Adrenal gland (tissue), 12 donors: Measurements from ENCODE around the gene ZYX. TPM values are rescaled to one million over a fixed set of nuclear protein-coding genes. Genes with fewer than 3 reads are reported as not detected.

Experiments used
- DNase-seq, 7 donors: peaks; one replicate each; pipeline ENCODE4 v3.0.0-alpha.2; 2019 to 2020
- H3K27ac ChIP-seq, 5 donors: fragments of 200-600 bp; sonication (generic) in 4 of 5; 1 replicate in 3 of 5; 2 replicates in 2 of 5; pipeline versions ENCODE4 v1.5.1 to v1.8.0; 2016 to 2020; ENCODE audit warnings: mild to moderate bottlenecking in 1 of 5
- H3K27me3 ChIP-seq: fragments of 200-600 bp; 2 replicates; pipeline ENCODE4 v1.8.0; 2021
- H3K36me3 ChIP-seq, 2 donors: fragments of 200-600 bp; replicated peaks in 1 of 2; 1 replicate in 1 of 2; 2 replicates in 1 of 2; pipeline versions ENCODE4 v1.5.1 to v1.8.0; 2018 to 2022
- H3K4me1 ChIP-seq, 2 donors: fragments of 200-600 bp; replicated peaks in 1 of 2; 1 replicate in 1 of 2; 2 replicates in 1 of 2; pipeline versions ENCODE4 v1.5.1 to v1.8.0; 2018 to 2021
- H3K4me3 ChIP-seq, 4 donors: fragments of 200-600 bp; sonication (generic) in 3 of 4; one replicate each; pipeline ENCODE4 v1.5.1; 2016 to 2018
- H3K9me3 ChIP-seq, 3 donors: fragments of 200-600 bp; sonication (generic) in 1 of 3; replicated peaks in 1 of 3; 1 replicate in 2 of 3; 2 replicates in 1 of 3; pipeline versions ENCODE4 v1.5.1 to v1.8.0; 2016 to 2021
- POLR2A ChIP-seq, 2 donors: fragments of 450-650 bp; IDR thresholded peaks; one replicate each; pipeline ENCODE4 v1.6.1; 2017; ENCODE audit warnings: antibody characterized with exemption in 2 of 2, mild to moderate bottlenecking in 2 of 2, moderate library complexity in 1 of 2
- WGBS, 4 donors: extraction: QIAGEN DNeasy Blood & Tissue Kit in 2 of 4; methylation state at CpG; one replicate each; pipeline versions ENCODE4 v1.1.5 to v1.1.7; 2013 to 2017; 5-methylcytosine and 5-hydroxymethylcytosine counted together
- intact Hi-C, 2 donors: fragments of 100-400 bp; cut with DNase I; formaldehyde crosslinking; loops; one replicate each; pipeline versions ENCODE4 v1.14.1 to v1.15.0; 2022 to 2023
- polyA plus RNA-seq, 3 donors: library from polyadenylated mRNA; stranded (reverse); fragments of 200-250 nt in 2 of 3; fragments of 350-450 nt in 1 of 3; fragmentation: Illumina TruSeq in 1 of 3; extraction: RNeasy Lipid Tissue Mini Kit (QIAGEN cat#74804) in 1 of 3; gene quantifications; one replicate each; pipeline ENCODE4 v1.2.3, GENCODE V29; 2013 to 2014
- total RNA-seq, 9 donors: library from RNA; depleted of rRNA in 4 of 9; stranded (reverse); fragments of >200 nt in 4 of 9; fragments of 120-200 nt in 1 of 9; fragmentation: NEBNext Ultra II Directional in 1 of 9; extraction: Animal tissue kit (Norgen Biotek cat#: 25700) in 1 of 9; gene quantifications; one replicate each; pipeline versions ENCODE4 v1.1.0 to v1.2.4, GENCODE V29; 2013 to 2023
- TF ChIP-seq, protein P1 (sequence below), 6 experiments: fragments of 450-650 bp in 4 of 6; fragments of 200-600 bp in 2 of 6; sonication (generic) in 1 of 6; IDR thresholded peaks; 1 replicate in 5 of 6; 2 replicates in 1 of 6; pipeline versions ENCODE4 v1.5.1 to v1.8.0; 2016 to 2021; ENCODE audit warnings: antibody characterized with exemption in 6 of 6, mild to moderate bottlenecking in 2 of 6, moderate library complexity in 1 of 6
- donor health status: healthy with polysubstance abuse.
- donor health status: Bipolar disorder and iron deficiency.
- donor health status: DM: yes; HTN: yes; CAD: no.
- donor health status: DM: no; HTN: no; CAD: no.
- donor health status: DM: no; HTN: no; CAD: no.
- donor health status: DM: yes; HTN: yes; CAD: no.

ZYX gene
- total and polyA plus RNA-seq, 12 donors = 5.0 to 152 (median 77.1) TPM

DNA sequence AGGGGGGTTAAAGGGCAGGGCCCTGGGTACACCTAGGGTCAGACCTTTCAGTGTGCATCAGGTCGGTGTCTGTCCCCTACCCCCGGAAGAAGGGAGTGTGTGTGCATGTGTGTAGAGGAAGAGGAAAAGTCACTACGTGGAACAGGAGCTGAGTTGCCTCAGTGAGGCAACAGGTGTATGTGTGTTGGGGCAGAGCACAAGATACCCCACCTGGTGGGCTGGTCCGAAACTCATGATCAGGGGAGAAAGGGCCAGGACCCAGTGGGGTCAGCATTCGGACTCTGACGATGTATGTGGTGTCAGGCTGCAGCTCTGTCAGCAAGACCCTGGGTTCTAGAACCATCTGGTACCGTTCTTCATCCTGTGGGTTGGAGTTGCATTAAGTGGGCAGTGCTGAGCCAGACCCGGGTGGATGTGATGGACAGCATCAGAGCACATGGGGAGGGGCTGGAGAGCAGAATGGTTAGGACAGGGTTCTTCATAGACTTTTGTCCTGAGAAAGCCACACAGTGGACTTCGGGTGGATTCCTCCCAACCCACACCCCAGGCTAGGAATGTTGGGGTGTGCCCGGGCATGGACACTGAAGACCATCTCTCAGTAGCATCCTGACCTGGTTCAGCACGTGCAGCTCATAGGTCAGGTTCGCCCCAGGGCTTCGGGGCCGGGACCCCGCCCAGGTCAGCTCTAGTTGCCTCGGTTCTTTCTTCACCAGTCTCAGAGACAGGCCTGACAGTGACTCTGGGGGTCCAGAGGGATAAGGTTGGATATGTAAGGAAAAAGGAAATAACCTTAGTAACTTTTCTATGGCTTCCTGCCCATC, 16.8 kb downstream of the ZYX start:
- Histone ChIP-seq H3K9me3 (no peaks in the 10 kb centered on the region), H3K4me1 (peaks cover 11 to 16% of the 10 kb centered on the region in 2 donors), H3K27me3 (no peaks in the 10 kb centered on the region), H3K36me3 (no peaks in the 10 kb centered on the region), H3K27ac (no peak overlapping the region), H3K4me3 (no peak overlapping the region)
- no peak for TF ChIP-seq POLR2A (IDR thresholded peaks at IDR 0.05)
- TF ChIP-seq, protein P1, sequence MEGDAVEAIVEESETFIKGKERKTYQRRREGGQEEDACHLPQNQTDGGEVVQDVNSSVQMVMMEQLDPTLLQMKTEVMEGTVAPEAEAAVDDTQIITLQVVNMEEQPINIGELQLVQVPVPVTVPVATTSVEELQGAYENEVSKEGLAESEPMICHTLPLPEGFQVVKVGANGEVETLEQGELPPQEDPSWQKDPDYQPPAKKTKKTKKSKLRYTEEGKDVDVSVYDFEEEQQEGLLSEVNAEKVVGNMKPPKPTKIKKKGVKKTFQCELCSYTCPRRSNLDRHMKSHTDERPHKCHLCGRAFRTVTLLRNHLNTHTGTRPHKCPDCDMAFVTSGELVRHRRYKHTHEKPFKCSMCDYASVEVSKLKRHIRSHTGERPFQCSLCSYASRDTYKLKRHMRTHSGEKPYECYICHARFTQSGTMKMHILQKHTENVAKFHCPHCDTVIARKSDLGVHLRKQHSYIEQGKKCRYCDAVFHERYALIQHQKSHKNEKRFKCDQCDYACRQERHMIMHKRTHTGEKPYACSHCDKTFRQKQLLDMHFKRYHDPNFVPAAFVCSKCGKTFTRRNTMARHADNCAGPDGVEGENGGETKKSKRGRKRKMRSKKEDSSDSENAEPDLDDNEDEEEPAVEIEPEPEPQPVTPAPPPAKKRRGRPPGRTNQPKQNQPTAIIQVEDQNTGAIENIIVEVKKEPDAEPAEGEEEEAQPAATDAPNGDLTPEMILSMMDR (IDR thresholded peaks at IDR 0.05) = no peak
- intact Hi-C loops = no loop called here
- DNase-seq = peak in 1 of 7 donors; percentile 42
- 87 to 90% (median 89%) methylated on average over 13 to 16 of the region's 16 CpGs for WGBS, 4 donors

DNA sequence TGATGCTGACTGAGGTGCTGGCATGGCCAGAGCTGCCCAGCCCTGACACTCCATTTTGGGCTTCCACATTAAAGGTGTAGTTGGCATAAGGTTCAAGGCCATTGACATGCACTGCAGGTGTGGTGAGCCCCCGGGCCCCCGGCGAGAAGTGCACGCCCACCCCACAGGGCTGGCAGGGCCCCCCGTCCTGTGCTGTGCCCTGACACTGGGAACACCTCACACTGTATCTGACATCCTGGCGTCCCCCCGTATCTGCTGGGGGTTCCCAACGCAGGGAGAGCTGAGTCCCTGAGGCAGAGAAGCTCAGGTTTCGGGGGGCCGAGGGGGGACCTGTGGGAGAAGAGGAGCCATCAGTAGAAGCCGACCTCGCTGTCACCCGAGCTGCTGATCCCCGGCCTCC, 17.5 kb downstream of the ZYX start:
- WGBS, 4 donors = 85 to 92% (median 90%) methylated on average over 7 to 14 of the region's 14 CpGs
- Histone ChIP-seq H3K27ac (no peak overlapping the region), H3K4me1 (peaks cover 11 to 12% of the 10 kb centered on the region in 2 donors), H3K27me3 (no peaks in the 10 kb centered on the region), H3K4me3 (no peak overlapping the region), H3K9me3 (no peaks in the 10 kb centered on the region), H3K36me3 (no peaks in the 10 kb centered on the region)
- no peak for TF ChIP-seq POLR2A (IDR thresholded peaks at IDR 0.05)
- TF ChIP-seq, protein P1 (IDR thresholded peaks at IDR 0.05) = no peak
- peak in 1 of 7 donors; percentile 24 for DNase-seq
- intact Hi-C loops = no loop called here

DNA sequence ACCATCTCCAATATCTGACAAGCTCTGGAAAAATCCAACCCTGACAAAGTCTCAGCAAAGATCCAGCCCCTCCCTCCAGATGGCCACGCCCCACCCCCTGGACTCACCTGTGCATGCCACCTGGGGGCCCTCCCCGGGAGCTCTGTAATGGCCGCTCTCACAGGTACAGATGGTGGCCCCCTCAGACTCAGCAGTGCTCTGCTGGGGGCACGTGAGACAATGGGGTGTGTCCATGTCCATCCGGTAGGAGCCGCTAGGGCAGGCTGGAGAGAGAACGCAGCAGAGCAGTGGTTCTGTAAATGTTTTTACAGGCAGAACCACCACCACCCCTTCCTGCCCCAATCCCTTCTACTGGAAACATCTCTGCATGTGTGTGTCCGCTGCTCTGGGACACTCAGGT, 18.0 kb downstream of the ZYX start:
- Histone ChIP-seq H3K4me1 (peaks cover 11 to 12% of the 10 kb centered on the region in 2 donors), H3K27me3 (no peaks in the 10 kb centered on the region), H3K9me3 (no peaks in the 10 kb centered on the region), H3K27ac (no peak overlapping the region), H3K36me3 (no peaks in the 10 kb centered on the region), H3K4me3 (no peak overlapping the region)
- WGBS, 4 donors = 86 to 96% (median 91%) methylated on average over 1 to 8 of the region's 8 CpGs
- intact Hi-C loops = no loop called here
- TF ChIP-seq, protein P1 (IDR thresholded peaks at IDR 0.05) = no peak
- no peak for TF ChIP-seq POLR2A (IDR thresholded peaks at IDR 0.05)
- DNase-seq = peak in 1 of 7 donors; percentile 47

DNA sequence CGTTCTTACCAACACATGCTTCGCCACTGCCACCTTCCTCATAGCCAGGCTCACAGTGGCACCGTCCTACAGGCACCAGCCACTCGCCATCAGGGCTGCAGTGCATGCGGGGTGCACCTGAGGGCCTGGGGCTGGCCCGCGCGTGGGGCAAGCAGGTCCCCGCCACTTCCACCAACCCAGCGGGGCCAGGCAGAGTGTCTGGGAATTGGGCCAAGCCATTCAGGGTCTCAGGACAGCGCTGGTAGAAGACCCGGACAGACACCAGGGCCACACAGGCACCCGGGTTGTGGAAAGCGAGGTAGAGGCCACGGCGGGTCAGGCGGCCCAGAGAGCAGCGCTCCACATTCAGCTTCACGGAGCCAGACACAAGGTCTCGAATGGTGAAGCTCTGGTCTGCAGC, 18.5 kb downstream of the ZYX start:
- no peak overlapping the region for H3K27ac ChIP-seq
- peaks cover 11 to 12% of the 10 kb centered on the region in 2 donors for H3K4me1 ChIP-seq
- H3K36me3 ChIP-seq = no peaks in the 10 kb centered on the region
- DNase-seq = no peak
- H3K27me3 ChIP-seq = no peaks in the 10 kb centered on the region
- H3K4me3 ChIP-seq = no peak overlapping the region
- H3K9me3 ChIP-seq = no peaks in the 10 kb centered on the region
- TF ChIP-seq POLR2A (IDR thresholded peaks at IDR 0.05) = no peak
- TF ChIP-seq, protein P1 (IDR thresholded peaks at IDR 0.05) = no peak
- 86 to 94% (median 92%) methylated on average over 12 to 20 of the region's 20 CpGs for WGBS, 4 donors
- intact Hi-C loops = no loop called here
